Stimulated activated CD8-positive, alpha-beta memory T cell treated with anti-CD3 and anti-CD28 coated beads, Interleukin-12 subunit alpha, Interleukin-12 subunit beta, amount 100 ng/mL, for 4 hours (primary cell): ENCODE results near the gene AP2B1.
"Not testable (repeated sequence)": the region's sequence is repeated elsewhere in the genome, so short reads cannot be mapped to it uniquely, and the experiment has no call there.

Experiments used
- DNase-seq: peaks from one replicate; pipeline ENCODE4 v3.0.0-alpha.2; 2020; ENCODE audit warnings: low read depth

The AP2B1 gene

GRCh38 chr17:35577830-35578196 lies 9.3 kb upstream of the AP2B1 start:
- DNase-seq: no peak

- DNase-seq: peak; percentile 72
Measured at GRCh38 chr17:35578197-35578928, 8.8 kb upstream of the AP2B1 start, which contains the start of gene PEX12. Gene PEX12 (minus strand): TSS chr17:35578571. CDS start chr17:35578021, 550 bp downstream.

- no peak for DNase-seq
Measured at GRCh38 chr17:35578929-35579432, 8.1 kb upstream of the AP2B1 start.

DNA sequence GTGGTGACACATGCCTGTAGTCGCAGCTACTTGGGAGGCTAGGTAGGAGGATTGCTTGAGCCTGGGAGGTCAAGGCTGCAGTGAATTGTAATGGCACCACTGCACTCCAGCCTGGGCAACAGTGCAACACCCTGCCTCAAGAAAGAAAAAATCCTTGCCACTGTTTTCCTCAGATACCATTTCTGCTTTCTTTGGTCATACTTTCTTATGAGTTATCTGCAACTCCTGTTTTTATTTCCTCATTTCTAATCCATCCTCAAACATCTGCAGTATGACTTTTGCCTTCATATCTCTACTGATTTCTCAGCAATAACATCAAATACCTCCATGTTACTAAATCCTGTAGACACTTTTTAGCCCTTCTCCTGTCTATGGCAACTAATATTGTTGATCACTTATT lies 3.1 kb upstream of the AP2B1 start:
- no peak for DNase-seq

- DNase-seq: no peak
Measured at GRCh38 chr17:35586569-35587073, 501 bp upstream of the AP2B1 start.

- no peak for DNase-seq
Measured at GRCh38 chr17:35588196-35588920, 1.2 kb downstream of the AP2B1 start.

- no peak for DNase-seq
Measured at GRCh38 chr17:35596072-35596471, 8.9 kb downstream of the AP2B1 start.

DNA sequence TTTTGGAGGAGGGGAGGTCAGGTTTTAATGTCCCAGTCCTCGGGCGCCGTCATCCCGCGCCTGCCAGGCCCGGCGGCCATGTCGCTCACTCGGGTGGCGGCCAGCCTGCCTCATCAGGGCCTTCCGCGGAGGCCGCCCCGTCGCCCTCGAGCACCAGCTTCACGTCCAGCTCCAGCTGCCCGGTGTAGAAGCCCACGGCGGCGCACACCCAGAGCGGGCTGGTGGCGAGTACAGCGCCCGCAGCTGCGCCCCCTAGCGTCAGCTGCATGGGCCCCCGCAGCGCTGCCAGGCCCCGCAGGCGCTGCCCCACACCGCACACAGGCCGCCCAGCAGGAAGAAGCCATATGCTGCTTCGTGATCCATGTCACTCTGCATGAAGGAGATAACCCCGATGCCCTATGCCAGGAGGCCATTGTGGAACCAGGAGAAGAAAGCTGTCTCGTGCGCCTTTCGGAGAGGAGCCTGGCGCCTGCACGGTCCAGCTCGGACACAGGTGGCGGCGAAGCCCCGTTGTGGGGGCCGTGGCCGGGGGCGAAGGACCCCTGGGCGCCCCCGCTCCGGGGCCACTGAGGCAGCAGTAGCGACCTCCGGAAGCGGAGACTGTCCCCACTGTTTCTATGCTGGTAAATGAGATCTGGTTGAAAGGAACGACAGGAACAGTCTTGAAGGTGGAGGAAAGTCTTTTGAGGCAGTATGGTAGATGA lies 9.6 kb downstream of the AP2B1 start:
- no peak for DNase-seq

DNA sequence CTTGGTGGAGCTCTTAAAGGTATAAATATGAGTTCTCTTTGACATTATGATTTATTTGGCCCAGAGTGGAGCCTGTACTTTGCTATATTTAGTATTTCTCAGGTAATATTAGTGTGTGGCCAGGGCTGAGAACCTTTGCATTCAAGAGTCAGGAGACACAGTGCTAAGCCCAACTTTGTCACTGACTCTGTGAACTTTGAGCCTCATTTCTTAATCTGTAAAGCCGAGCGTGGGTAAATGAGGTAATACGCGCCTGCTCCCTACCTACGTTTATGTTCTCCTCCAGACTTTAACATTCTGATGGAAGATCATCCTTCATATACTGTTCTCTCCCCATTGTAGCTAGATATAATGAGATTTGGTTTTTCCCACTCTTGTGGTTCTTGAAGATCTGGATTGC lies 10.5 kb downstream of the AP2B1 start:
- DNase-seq: no peak

GRCh38 chr17:35603674-35604073 lies 16.6 kb downstream of the AP2B1 start:
- no peak for DNase-seq

- no peak for DNase-seq
Measured at GRCh38 chr17:35605678-35606077, 18.6 kb downstream of the AP2B1 start.

DNA sequence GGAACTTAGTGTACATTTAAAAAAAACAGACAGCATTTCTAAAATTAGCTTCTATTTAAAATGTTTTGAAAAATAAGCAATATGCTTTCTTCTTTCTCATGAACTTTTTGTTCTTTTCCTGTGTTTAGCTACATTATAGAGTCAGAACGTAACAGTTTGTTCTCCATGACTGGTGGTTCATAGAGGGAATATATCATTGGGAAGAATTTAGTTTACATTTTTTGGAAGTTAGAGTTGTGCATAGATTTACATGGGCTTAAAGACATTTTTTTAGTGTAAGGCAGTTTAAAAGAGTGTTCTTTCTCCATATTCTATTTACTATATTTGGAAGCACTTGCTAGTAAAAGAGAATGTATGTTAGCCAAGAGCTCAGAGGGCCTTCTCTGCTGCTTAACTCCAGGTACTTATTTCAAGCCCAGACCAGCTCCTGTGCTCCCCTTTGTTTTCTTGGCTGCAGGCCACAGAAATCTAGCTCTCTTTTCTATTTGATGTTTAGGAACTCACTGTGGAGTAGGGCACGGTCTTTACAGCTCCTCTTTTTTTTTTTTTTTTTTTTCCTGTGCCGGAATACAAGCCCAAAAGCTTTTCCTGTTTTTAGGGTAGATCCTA lies 20.2 kb downstream of the AP2B1 start:
- DNase-seq: no peak

DNA sequence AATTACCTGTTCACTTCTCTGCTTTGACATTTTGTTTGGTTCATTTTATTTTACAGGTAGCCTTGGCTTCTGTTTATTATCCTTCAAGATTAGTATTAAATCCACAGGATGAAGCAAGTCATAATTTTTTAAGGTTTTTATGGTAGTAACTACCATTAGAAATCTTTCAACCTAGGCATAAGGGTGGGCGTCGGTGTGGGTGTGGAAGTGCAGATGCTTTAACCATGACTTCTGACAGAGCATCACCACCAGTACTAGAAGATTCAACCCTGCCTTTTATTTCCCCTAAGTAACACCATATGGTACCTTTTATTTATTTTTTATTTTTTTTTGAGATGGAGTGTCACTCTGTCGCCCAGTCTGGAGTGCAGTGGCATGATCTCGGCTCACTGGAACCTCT lies 22.7 kb downstream of the AP2B1 start:
- DNase-seq: no peak

DNA sequence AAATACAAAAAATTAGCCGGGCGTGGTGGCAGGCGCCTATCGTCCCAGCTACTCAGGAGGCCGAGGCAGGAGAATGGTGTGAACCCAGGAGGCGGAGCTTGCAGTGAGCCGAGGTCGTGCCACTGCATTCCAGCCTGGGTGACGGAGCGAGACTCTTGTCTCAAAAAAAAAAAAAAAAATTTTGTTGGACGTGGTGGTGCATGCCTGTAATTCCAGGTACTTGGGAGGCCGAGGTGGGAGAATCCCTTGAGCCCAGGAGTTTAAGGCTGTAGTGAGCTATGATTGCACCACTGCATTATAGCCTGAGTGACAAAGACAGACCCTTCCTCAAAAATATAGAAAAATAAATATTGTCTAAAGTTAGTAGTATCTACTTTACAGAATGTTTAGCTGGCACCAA lies 23.6 kb downstream of the AP2B1 start:
- not testable (repeated sequence) for DNase-seq

DNA sequence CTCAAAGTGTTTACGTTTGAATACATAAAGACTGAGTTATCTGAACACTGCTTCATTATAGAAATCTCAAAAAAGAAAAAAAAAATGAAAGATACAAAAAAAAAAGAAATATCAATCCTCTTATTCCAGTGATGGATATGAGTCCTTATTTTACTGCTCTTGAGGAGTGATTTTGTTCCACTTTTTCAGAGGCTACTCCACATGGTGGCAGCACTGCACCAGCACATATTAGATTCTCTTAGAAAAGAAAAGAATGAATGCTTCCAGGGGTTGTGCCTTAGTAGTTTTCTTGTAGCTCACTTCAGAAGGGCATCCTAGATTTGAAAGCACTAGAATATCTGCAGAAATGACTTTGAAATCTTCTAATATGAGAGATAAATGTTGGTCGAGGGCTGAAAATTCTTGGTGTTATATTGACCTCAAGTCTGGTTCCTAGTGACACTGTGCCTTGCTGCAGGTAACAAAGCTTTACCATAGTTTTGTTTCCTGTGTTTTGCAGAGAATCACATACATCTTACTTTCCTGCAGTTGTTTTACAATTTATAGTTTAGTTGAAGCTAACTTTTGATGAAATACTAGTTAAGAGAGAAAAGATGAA lies 25.9 kb downstream of the AP2B1 start:
- DNase-seq: no peak

- DNase-seq: no peak
Measured at GRCh38 chr17:35614810-35615209, 27.7 kb downstream of the AP2B1 start.

DNA sequence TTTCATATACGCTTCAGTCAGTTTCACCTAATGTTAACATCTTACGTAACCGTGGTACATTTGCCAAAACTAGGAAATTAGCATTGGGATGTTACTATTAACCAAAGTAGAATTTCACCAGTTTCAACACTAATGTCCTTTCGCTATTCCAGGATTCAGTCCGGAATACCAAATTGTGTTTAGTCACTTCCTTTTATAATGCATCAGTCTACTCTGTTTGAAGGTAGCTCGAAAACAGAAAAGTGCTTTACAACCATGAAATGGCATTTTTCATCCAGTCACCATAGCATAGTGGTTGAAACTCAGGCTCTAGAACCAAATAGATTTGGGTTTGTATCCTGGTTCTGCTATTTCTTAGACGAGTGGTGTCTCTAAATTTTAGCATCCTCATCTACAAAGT lies 29.4 kb downstream of the AP2B1 start:
- no peak for DNase-seq

- no peak for DNase-seq
Measured at GRCh38 chr17:35617505-35617904, 30.4 kb downstream of the AP2B1 start.

GRCh38 chr17:35618628-35619027 lies 31.5 kb downstream of the AP2B1 start:
- no peak for DNase-seq

GRCh38 chr17:35621768-35622167 lies 34.6 kb downstream of the AP2B1 start:
- DNase-seq: no peak

DNA sequence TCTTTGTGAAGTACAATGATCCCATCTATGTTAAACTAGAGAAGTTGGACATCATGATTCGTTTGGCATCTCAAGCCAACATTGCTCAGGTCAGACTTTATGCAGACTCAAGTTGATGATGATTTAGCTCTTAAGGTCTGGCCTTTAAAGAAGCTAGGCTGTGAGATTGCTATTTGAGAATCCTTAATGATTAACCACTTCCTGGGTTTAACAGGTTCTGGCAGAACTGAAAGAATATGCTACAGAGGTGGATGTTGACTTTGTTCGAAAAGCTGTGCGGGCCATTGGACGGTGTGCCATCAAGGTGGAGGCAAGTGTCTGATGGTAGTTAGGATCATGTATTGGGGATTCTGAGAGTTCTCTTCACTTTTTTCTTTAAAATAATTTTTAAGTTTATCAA lies 40.3 kb downstream of the AP2B1 start:
- DNase-seq: no peak
